Measurements from ENCODE around the gene GLI1.

DNA sequence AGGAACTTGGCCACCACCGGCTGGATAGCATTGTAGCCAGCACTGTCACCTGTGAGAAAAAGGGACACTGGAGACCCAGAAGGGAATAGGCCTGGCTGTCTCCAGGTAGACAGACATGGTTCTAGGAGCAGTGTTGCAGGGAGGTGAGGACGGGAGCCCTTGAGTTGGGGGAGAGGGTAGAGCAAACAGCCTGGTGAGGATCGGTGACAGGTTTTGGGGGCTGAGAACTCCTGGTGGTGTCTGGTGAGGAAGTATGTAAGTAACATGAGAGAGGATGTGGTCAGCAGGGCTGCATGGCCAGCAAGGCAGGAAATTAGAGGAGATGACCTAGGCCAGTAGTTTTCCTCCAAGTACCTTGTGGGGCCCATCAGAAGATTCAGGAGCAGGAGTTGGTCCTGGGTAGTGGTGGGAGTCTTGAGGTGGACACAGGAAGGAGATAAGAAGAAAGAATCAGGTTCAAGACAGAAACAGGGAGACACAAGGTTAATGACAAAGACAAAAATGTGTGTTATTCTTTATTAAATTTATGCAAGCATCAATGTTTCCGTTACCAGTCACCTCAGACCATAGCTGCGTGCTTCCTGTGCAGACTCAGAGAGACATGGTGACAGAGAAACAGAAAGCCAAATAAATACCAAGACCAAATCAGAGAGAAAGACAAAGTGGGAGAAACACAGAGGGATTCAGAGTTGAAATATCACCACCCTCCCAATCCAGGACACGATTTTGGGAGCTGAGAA is 20.0 kb downstream of the GLI1 start, which contains the start of gene ARHGAP9:
- TF ChIP-seq, protein P1, sequence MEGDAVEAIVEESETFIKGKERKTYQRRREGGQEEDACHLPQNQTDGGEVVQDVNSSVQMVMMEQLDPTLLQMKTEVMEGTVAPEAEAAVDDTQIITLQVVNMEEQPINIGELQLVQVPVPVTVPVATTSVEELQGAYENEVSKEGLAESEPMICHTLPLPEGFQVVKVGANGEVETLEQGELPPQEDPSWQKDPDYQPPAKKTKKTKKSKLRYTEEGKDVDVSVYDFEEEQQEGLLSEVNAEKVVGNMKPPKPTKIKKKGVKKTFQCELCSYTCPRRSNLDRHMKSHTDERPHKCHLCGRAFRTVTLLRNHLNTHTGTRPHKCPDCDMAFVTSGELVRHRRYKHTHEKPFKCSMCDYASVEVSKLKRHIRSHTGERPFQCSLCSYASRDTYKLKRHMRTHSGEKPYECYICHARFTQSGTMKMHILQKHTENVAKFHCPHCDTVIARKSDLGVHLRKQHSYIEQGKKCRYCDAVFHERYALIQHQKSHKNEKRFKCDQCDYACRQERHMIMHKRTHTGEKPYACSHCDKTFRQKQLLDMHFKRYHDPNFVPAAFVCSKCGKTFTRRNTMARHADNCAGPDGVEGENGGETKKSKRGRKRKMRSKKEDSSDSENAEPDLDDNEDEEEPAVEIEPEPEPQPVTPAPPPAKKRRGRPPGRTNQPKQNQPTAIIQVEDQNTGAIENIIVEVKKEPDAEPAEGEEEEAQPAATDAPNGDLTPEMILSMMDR (IDR thresholded peaks at IDR 0.05; ENCODE audit: low read depth, low read length): no peak
- TF ChIP-seq EZH2phosphoT487 (IDR thresholded peaks at IDR 0.05; ENCODE audit: low read depth): no peak
